GM13976 (cell line): ENCODE results near the gene PLEKHA1.

Experiments used
- DNase-seq: peaks from one replicate; pipeline ENCODE4 v3.0.0; 2012; ENCODE audit warnings: low spot score
- in situ Hi-C: fragments of 300-500 bp; cut with MboI; formaldehyde crosslinking; loops from one replicate; pipeline ENCODE4 v1.12.0; 2022; ENCODE audit warnings: low sequenced_read_pairs, mixed read lengths, inconsistent platforms; ENCODE audit not compliant: unreplicated experiment
- TF ChIP-seq, protein P1 (sequence below): IDR thresholded peaks from 2 replicates; pipeline ENCODE4 v1.5.1; 2012; ENCODE audit warnings: borderline replicate concordance, mild to moderate bottlenecking; ENCODE audit not compliant: insufficient read depth; ENCODE audit errors: extremely low read depth, missing control alignments, control extremely low read depth

The PLEKHA1 gene

DNA sequence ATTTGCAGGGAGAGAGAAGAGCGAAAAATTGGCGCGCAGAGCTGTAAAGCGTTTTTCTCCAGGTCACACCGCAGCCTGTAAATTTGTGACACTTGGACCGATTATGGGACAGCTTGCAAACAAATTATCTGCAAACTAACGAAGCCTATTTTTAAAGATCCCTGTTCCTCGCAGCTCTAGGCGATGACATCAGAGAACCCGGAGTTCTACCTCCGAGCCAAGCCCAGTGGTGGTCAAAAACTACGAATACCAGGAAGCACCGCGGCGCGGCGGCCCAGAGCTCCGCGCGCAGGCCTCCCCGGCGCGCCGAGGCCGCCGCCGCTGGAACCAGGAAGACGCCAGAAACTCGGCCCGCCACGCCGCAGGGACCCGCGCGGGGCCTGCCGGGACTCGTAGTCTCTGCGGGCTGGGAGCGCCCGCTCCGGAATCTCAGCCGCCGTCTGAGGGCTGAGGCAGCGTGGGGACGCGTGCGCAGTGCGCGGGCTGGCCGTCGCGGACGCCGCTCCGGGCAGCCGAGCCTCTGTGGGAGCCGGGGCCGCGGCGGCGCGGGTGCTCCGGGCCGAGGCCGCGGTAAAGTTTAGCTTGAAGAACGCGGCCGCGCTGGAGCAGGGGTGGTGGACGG lies at the start of gene PLEKHA1:
Gene PLEKHA1 (plus strand): TSS at position 472 of the 622 bp plus-strand sequence. CDS start 18,493 bp downstream, outside the sequence.
- peak; percentile 94 for DNase-seq
- TF ChIP-seq, protein P1, sequence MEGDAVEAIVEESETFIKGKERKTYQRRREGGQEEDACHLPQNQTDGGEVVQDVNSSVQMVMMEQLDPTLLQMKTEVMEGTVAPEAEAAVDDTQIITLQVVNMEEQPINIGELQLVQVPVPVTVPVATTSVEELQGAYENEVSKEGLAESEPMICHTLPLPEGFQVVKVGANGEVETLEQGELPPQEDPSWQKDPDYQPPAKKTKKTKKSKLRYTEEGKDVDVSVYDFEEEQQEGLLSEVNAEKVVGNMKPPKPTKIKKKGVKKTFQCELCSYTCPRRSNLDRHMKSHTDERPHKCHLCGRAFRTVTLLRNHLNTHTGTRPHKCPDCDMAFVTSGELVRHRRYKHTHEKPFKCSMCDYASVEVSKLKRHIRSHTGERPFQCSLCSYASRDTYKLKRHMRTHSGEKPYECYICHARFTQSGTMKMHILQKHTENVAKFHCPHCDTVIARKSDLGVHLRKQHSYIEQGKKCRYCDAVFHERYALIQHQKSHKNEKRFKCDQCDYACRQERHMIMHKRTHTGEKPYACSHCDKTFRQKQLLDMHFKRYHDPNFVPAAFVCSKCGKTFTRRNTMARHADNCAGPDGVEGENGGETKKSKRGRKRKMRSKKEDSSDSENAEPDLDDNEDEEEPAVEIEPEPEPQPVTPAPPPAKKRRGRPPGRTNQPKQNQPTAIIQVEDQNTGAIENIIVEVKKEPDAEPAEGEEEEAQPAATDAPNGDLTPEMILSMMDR = no peak
- in situ Hi-C loops = no loop called here

DNA sequence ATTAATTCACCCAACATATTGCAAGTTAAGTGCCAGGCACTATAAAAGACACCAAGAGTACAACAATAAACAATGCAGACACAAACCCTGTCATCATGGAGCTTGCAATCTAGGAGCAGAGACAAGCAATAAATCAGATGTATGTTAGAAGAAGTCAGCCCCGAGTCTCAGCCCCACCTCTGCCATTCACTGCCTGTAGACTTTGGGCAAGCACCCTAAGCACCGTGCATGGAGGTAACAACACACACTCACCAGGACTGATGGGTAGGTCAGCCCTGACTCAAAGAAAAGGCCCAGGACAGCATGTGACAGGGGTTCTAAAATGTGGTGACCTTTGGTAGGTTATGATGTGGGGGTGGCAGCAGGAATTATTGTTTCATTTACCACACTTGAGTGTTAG lies 49.3 kb upstream of the PLEKHA1 start:
- TF ChIP-seq, protein P1 = no peak
- in situ Hi-C loops = no loop called here
- DNase-seq = no peak

DNA sequence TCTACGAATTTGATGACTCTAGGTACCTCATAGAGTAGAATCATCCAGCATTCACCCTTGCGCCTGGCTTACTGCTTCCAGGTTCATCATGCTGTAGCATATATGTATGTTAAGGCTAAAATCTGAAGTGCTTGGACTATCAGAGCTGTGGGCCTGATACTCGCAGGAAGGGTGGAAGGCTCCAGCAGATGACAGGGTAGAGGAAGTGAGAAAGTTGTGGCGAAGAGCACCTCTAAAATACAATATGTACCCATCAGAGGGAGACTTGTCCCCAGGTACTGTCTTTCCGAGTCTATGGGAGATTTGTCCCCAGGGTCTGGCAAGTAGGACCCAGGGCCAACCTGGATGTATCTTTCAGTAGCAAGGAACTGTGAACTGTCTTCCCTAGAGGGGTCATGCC lies 48.1 kb upstream of the PLEKHA1 start:
- DNase-seq = peak; percentile 43
- in situ Hi-C loops = no loop called here
- TF ChIP-seq, protein P1 = no peak

- TF ChIP-seq, protein P1 = no peak
- no peak for DNase-seq
- in situ Hi-C loops = no loop called here
These were observed 47.7 kb upstream of the PLEKHA1 start for GRCh38 chr10:122326806-122327205.

- in situ Hi-C loops = no loop called here
- no peak for DNase-seq
- TF ChIP-seq, protein P1 = no peak
These were observed 47.0 kb upstream of the PLEKHA1 start for GRCh38 chr10:122327237-122328206.

GRCh38 chr10:122328676-122329075 lies 45.8 kb upstream of the PLEKHA1 start:
- peak; percentile 47 for DNase-seq
- in situ Hi-C loops = no loop called here
- TF ChIP-seq, protein P1 = no peak
